GM19099 (cell line): ENCODE data around the gene ADGRL1.
A peak's percentile ranks its signal among the peaks of the same experiment; 100 is the strongest.

Experiments
- POLR2A ChIP-seq: IDR thresholded peaks from 3 replicates; pipeline ENCODE4 v1.6.1; 2011; ENCODE audit warnings: low read depth; ENCODE audit not compliant: insufficient read length; ENCODE audit errors: extremely low read depth

Gene ADGRL1

DNA sequence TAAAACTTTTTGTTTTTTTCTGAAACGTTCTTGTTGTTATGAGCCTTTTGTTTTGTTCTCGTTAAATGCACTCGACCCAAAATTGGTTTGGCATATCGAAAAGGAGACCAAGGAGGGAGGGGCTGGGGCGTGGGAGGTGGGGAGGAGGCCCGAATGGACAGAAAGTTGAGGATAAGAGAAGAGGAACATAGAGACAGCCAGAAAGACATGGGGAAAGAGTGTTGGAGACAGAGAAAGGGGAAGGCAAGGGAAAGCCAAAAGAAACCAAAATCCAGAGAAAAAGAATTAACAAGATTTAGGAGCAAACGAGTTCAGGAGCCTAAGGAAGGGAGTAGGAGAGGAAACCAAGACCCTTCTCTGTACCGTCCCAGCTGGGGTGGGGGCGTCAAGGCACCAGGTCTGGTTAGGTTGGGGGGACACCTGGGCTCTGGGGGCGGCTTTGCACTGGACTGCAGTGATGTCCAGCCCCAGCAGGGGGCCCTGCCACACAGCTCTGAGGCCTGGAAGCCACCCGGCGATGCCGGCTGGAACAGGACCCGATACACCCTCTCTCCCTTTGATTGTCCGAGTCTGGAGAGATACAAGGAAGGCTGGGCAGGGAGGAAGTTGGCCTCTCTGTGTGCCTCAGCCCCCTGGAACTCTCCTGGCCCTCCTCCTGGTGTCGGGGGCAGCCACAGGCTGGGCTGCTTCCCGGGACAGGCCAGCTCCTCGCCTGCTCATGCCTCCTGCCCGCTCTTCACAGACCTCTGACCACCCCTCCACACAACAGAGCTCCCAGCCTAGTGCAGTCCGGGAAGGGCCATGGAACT, 58.0 kb downstream of the ADGRL1 start:
- no peak for TF ChIP-seq POLR2A

DNA sequence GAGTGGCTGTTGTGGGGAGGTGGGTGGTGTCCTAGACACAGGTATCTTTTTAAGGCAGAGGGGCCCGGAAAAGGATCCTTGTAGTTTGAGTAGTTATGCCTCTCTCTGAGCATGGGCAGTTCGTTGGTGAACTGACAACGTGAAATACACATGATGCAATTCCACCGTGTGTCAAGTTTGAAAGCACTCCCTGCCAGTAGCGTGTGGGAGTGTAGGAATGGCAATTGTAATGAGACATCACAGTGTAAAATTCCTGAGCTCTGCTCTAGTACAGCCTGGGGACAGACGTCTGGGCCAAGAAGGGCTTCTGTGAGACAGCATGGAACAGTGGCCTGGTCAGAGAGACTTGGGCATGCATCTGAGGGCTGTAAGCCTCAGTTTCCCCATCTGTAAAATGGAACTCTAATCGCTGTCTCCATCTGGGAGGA, 59.2 kb downstream of the ADGRL1 start:
- no peak for TF ChIP-seq POLR2A

DNA sequence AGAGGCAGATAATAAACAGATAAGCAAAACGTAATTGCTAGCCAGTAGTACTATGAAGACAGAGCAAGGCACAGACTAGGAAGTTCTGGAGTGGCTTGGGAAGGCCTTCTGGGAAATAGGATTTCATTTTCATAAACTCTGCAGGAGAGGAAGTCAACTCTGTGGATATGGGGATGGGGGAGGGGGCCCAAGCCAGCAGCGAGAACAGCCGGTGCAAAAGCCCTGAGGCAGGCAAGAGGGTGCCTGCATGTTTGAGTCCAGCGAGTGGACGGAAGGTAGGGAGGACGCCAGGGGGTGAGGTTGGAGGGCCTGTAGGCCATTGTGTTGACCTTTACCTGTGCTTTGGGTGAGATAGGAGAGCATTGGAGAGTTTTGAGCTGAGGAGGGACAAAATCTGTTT, 60.6 kb downstream of the ADGRL1 start:
- TF ChIP-seq POLR2A, result no peak

DNA sequence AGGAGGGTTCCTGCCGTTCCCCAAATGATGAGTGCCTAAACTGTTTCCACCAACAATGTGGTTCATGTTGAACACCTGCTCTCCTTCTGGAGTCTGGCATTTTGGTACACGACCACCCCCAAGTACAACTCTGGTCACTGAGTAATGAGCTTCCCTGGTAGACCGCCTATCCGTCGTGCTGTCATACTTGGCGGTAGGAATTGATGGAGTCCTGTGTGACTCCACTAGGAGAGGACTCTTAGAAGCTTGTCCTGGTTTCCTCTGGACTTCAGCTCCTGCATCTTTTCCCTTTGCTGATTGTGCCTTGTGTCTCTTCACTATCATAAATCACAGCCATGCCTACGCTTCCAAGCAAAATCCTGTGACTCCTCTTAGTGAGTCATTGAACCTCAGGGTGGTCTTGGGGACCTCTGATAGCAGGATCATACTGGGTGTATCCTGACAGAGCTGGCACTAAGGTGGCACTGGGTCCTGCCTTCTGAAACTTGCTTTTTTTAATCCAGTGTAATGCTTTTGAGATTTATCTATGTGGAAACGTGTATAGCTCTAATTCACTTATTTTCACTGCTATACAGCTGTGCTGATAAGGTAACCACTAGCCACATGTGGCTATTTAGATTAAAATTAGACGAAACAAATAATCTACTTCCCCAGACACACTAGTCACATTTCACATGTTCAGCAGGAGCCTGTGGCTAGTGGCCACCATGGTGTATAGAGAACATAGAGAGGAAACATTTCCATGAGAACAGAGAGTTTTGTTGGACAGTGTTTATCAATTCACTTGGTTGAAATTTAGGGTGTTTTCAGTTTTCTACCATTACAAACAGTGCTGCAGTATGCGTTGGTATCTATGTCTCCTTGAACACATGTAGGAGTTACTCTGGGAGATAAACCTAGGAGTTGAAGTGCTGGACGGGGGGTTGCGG, 63.4 kb downstream of the ADGRL1 start:
- no peak for TF ChIP-seq POLR2A

DNA sequence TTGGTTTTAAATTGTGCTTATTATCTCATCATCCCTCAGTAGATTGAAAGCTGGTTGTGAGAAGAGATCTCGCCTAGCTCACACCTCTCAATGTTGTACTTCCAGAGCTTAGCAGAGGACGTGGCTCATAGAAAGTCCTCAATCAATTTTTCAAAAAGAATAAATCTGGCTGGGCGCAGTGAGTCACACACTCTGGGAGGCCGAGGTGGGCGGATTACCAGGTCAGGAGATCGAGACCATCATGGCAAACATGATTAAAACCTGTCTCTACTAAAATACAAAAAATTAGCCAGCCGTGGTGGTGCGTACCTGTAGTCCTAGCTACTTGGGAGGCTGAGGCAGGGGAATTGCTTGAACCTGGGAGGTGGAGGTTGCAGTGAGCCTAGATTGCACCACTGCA, 64.9 kb downstream of the ADGRL1 start:
- TF ChIP-seq POLR2A, result no peak

DNA sequence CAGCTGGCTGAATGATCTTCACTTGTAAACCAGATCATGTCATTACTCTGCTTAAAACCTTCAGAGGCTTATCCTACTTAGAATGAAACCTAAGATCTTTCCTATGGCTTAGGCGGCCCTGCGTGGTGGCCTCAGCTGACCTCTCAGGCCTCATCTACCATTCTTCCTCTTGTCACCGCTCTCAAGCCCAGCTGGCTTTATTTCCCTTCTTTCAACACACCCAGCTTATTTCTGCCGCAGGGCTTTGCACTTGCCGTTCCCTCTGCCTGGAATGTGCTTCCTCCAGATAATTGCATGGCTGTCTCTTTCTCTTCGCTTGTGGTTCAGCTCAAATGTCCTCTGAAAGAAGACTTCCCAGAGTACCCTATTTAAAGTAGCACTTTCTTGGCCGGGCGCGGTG, 66.0 kb downstream of the ADGRL1 start:
- no peak for TF ChIP-seq POLR2A

DNA sequence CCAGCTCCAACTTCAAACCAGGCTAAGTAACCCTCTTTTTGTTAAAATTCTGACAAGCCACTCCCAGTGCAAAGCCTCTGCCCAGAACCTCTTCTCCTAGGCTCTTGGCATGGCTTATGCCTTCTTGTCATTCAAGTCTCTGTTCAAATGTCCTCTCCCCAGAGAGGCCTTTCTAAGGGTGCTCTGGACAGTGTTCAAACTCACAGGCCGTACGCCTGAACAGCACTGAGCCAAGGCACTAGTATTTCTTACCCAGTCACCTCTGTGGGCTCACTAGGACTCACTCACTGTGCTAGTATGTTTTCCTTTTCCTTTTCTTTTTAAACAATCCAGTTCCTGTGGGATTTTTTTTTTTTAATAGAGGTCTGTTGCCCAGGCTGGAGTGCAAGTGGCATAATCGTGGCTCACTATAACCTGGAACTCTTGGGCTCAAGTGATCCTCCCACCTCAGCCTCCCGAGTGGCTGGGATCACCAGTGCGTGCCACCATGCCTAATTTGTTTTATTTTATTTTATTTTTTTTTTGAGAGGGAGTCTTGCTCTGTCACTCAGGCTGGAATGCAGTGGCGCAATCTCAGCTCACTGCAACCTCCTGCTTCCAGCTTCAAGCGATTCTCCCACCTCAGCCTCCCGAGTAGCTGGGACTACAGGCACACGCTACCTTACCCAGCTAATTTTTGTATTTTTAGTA, 67.2 kb downstream of the ADGRL1 start:
- TF ChIP-seq POLR2A, result no peak

DNA sequence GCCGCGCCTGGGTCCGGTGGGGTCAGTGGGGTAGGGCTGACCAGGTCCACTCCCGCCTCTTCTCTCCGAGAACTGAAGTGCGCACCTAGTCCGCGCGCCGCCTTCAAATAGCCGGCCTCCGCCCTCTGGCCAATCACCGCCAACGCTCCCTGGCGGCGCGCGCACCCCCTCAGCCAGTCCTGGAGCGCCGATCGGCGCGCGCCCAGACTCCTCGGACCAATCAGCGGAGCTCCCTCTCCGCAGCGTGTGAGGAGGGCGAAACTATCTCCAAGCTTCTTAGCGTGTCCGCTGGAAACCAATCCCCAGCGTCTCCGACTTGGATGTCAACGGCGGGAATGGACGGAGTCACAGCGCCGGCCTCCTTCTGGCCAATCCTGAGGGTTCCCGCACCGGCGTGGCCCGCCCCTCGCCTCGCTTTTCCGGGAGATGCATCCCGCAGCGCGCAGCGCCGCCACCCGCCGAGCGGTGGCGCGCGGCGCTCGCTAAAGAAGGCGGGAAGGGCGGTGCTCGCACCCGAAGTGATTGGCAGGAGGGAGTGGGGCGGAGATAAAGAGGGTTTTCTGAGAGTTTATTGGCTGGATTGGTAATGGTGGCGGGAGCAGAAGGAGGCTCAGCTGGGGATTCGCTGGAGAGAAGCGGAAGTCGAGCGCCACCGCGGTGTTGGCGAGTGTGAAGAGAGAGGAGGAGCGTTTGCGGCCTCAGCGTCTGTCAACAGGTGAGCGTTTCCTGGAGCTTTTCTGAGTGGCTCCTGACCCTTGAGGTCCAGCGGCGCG, 69.3 kb downstream of the ADGRL1 start, which contains the start of gene ASF1B:
Gene ASF1B, minus strand, starts transcription at position 81 of the 773 bp plus-strand sequence. CDS start 133 bp downstream, outside the sequence.
- peak; percentile 93 for TF ChIP-seq POLR2A

DNA sequence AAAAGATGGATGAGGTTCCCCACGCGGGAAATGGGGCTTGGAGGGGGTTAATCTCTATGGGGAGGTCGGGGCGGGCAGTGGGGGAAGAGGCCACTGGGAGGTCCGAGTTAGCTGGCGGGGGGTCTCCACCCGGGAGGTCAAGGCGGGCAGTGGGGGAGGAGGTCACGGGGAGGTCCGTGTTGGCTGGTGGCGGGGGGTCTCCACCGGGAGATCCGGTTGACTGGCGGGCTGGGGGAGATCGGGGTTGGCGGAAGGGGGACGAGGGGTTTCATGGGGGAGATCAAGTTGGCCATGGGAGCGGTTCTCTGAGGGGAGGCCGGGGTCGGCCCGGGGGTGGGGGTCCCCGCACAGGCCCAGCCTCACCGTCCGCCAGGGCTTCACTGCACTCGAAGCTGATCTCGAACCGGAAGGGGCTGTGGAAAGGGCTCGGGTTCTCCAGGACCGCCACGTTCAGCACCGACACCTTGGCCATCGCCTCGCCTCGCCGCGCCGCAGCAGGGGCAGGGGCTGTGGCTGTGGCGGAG, 69.9 kb downstream of the ADGRL1 start:
- TF ChIP-seq POLR2A, result no peak

DNA sequence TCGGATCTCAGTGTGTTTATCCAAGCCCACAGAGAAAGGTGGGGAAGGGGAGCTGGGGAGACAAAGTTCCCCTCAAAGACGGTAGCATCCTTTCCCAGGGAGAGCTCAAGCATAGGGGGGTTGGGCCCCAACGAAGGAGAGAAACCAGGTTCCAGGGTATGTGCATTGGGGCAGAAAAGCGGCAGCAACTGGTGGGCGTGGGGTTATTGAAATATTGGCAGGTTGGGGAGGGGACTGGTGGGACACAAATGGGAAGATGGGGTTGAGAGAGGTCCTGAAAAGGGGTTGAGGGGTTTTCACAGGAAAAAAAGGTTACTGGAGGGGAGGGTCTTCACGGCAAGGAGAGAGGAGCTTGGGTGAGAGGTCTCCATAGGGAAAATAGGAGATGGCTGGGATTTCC, 70.6 kb downstream of the ADGRL1 start:
- no peak for TF ChIP-seq POLR2A

DNA sequence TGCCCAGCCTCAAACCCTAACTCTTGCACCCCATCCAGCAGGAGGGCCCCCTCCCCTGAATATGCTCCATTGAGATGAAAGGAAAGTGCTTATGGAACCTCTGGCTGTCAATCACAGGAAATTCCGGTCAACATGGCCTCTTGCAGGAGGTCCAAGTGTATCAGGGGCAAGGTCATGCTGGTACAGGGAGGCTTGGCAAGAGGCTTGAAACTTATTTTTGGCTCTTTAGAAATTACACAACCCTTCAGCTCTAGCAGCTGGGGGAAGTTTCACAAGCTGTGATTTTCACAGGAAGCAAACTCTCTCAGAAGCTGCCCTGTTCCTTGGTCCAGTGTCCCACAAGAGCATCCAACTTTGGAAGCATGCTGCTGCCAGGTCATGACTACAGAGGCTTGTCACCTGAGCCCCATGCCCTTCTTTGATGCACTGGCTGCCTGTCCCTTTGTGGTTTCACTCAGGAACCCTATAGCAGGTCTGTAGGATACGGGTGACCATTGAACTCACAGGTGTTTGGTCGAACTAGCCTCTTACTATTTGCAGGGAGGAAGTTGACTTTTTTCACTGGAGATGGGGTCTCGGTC, 78.0 kb downstream of the ADGRL1 start:
- no peak for TF ChIP-seq POLR2A

DNA sequence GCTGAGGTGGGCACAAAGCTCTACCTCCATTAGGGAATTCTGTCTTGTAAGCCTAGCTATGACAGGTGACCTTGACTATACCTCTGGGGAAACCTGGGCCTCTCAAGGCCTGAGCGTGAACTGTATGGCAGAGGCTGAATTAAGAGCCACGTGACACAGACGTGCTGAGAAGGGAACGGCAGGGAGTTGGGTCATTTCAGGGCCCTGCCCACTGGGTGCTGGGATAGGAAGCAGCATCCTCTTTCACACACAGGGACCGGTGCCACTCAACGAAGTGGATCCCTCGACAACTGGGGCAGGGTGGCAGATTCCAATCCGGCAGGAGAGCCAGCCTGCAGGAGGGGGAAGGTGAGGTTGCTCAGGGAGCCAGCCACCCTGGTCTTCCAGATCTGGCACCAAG, 78.8 kb downstream of the ADGRL1 start:
- TF ChIP-seq POLR2A, result no peak

DNA sequence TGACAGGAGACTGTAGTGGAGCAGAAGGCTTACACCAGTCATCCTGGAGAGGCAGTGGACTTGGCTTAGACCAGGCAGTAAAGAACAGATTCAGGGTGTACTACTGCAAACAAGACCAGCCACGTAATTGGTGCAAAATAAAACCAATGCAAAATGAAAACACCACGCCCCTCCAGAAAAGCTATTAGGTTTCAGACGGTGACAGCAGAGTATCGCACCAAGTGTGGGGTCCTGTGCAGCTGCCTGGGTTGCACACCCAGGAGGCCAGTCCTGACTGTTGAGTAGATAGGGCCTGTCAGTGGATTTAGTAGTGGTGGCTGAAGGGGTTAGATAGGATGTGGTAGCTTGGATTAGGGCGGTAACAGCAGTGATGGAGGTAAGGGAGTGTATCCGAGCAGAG, 83.0 kb downstream of the ADGRL1 start:
- no peak for TF ChIP-seq POLR2A

DNA sequence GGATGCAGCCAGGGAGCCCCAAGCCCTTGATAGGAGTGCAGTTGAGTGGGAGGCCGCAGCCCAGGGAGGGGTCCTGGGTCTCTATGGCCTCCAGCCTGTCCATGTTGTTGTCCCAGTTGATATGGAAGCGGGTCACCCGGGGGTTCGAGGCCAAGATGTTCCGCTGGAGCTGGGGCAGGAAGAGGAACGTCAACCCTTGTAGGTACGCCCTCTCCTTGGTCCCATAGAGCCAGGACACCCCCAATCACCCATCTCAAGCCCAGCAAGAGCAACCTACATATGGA, 85.5 kb downstream of the ADGRL1 start:
- no peak for TF ChIP-seq POLR2A
